Prostate gland (tissue), 2 donors: ENCODE measurements around the gene LRRN2. TPM values are rescaled to one million over a fixed set of nuclear protein-coding genes. Genes with fewer than 3 reads are reported as not detected.

Experiments used
- DNase-seq: peaks from one replicate; pipeline ENCODE4 v3.0.0-alpha.2; 2019; ENCODE audit warnings: low spot score
- H3K27ac ChIP-seq, 2 donors: fragments of 200-600 bp; sonication (generic); 2 replicates each; pipeline ENCODE4 v1.5.1; 2017 to 2019
- H3K27me3 ChIP-seq: fragments of 200-600 bp; sonication (generic); replicated peaks from 2 replicates; pipeline ENCODE4 v1.5.1; 2019; ENCODE audit not compliant: insufficient read depth
- H3K36me3 ChIP-seq, 2 donors: fragments of 200-600 bp; sonication (generic); 1 replicate in 1 of 2; 2 replicates in 1 of 2; pipeline versions ENCODE4 v1.5.1 to v1.8.1; 2017 to 2019
- H3K4me1 ChIP-seq: fragments of 200-600 bp; sonication (generic); replicated peaks from 2 replicates; pipeline ENCODE4 v1.5.1; 2019
- H3K4me3 ChIP-seq, 2 donors: fragments of 200-600 bp; sonication (generic); 2 replicates each; pipeline ENCODE4 v1.5.1; 2017 to 2019
- H3K9me3 ChIP-seq: fragments of 200-600 bp; sonication (generic); 2 replicates; pipeline ENCODE4 v1.5.1; 2017
- POLR2A ChIP-seq: fragments of 450-650 bp; IDR thresholded peaks from one replicate; pipeline ENCODE4 v1.6.1; 2016; ENCODE audit warnings: antibody characterized with exemption, mild to moderate bottlenecking
- POLR2AphosphoS5 ChIP-seq: sonication (generic); formaldehyde crosslinking; IDR thresholded peaks from one replicate; pipeline ENCODE4 v1.6.1; 2017; ENCODE audit warnings: antibody characterized with exemption
- WGBS: methylation state at CpG from one replicate; pipeline ENCODE4 v1.1.5; 2018; 5-methylcytosine and 5-hydroxymethylcytosine counted together
- intact Hi-C: fragments of 100-400 bp; cut with DNase I; formaldehyde crosslinking; loops from one replicate; pipeline ENCODE4 v1.14.2; 2022
- total RNA-seq, 2 donors: library from RNA; depleted of rRNA; stranded (reverse); fragments of >200 nt; gene quantifications; one replicate each; pipeline ENCODE4 v1.1.0, GENCODE V29; 2016
- TF ChIP-seq, protein P1 (sequence below), 4 experiments: fragments of 200-600 bp in 2 of 4; fragments of 450-650 bp in 2 of 4; sonication (generic) in 2 of 4; IDR thresholded peaks; 1 replicate in 3 of 4; 2 replicates in 1 of 4; pipeline ENCODE4 v1.5.1; 2016 to 2019; ENCODE audit warnings: antibody characterized with exemption in 4 of 4, mild to moderate bottlenecking in 2 of 4, moderate library complexity in 2 of 4

LRRN2 gene
- total RNA-seq, 2 donors from 2014 or later = 0.55 to 15.3 TPM

DNA sequence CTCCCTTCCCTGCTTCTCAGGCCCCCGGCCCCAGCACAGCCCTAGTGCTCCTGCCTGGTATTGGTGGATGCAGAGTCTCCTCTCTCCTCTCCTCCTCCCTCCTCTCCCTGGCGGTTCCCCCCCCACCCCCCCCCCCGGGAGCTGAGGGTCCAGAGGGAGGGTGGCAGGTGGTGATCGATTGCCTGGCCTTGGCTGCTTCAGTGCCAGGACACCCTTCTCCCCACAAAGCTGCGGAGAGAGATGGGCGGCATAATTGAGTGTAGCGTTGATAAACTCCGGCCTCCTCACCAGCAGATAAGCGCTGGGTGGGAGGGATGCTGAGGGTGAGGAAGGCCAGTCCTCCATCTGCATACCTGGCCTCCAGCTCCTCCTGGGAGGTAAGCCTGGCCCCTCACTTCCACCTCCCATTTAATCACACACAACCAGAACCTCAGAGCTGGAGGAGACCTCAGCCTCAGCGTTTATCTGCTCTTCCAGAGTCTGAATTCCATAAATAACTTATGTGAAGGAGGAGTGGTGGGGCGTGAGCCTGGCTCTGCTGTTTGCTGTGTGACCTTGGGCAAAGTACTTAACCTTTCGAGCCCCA is 60.8 kb downstream of the LRRN2 start:
- DNase-seq = no peak
- TF ChIP-seq POLR2AphosphoS5 (no peak), POLR2A (no peak)
- TF ChIP-seq, protein P1, sequence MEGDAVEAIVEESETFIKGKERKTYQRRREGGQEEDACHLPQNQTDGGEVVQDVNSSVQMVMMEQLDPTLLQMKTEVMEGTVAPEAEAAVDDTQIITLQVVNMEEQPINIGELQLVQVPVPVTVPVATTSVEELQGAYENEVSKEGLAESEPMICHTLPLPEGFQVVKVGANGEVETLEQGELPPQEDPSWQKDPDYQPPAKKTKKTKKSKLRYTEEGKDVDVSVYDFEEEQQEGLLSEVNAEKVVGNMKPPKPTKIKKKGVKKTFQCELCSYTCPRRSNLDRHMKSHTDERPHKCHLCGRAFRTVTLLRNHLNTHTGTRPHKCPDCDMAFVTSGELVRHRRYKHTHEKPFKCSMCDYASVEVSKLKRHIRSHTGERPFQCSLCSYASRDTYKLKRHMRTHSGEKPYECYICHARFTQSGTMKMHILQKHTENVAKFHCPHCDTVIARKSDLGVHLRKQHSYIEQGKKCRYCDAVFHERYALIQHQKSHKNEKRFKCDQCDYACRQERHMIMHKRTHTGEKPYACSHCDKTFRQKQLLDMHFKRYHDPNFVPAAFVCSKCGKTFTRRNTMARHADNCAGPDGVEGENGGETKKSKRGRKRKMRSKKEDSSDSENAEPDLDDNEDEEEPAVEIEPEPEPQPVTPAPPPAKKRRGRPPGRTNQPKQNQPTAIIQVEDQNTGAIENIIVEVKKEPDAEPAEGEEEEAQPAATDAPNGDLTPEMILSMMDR (IDR thresholded peaks at IDR 0.05) = no peak
- Histone ChIP-seq H3K4me1 (no peaks in the 10 kb centered on the region), H3K27me3 (no peaks in the 10 kb centered on the region), H3K27ac (no peak overlapping the region), H3K36me3 (no peaks in the 10 kb centered on the region), H3K9me3 (no peaks in the 10 kb centered on the region), H3K4me3 (no peak overlapping the region)
- intact Hi-C loops = no loop called here
- 66% methylated on average over 11 of the region's 12 CpGs for WGBS

DNA sequence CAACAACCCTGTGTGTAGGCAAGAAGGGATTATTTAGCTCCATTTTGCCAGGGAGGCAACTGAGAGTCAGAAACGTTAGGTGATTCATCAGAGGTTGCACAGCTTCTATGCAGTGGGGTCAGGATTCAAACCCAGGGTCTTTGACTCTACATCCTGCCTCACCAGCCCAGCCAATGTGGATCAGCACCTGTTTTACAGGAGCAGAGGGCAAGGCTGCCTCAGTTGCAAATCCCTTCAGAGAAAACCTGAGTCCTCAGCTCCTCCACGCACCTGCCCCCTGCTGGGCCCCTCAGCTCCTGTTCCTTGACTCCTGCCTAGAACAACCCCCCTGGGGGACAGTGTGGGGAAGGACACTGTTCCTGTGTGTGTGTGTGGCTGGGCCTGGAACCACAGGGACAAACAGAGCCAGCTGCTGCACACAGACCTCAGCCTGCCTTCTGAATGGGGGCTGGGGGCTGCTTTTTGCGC is 61.6 kb downstream of the LRRN2 start:
- H3K27ac ChIP-seq = no peak overlapping the region
- H3K4me1 ChIP-seq = no peaks in the 10 kb centered on the region
- WGBS = 72% methylated on average over 3 of the region's 3 CpGs
- no peak for DNase-seq
- no peaks in the 10 kb centered on the region for H3K9me3 ChIP-seq
- H3K27me3 ChIP-seq = no peaks in the 10 kb centered on the region
- intact Hi-C loops = no loop called here
- no peaks in the 10 kb centered on the region for H3K36me3 ChIP-seq
- no peak for TF ChIP-seq POLR2AphosphoS5
- no peak for TF ChIP-seq POLR2A
- TF ChIP-seq, protein P1 (IDR thresholded peaks at IDR 0.05) = no peak
- H3K4me3 ChIP-seq = no peak overlapping the region

DNA sequence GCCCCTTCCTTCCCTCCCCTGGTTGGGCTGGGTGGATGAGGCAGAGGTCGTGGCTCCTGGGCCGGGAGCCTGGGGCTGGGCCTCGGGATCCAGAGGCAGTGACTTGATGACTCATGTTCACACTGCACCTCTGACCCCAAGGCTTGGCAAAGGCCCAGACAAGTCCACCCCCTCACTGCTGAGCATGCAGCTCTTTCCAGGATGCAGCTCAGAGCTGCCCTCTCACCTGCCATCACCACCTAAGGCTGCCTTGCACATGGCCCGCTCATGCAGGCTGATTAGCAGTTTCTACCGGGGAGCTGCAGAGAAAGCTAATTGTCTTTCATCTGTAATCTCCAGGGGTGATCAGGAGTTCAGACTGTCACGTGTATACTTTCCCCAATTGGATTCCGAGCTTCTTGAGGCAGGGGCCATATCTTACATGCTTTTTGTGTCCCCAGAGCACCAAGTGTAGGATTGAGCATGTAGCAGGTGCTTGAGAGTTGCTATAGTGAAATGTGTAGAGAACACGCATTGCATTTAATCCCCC is 62.1 kb downstream of the LRRN2 start:
- Histone ChIP-seq H3K4me1 (no peaks in the 10 kb centered on the region), H3K4me3 (no peak overlapping the region), H3K27me3 (no peaks in the 10 kb centered on the region), H3K27ac (no peak overlapping the region), H3K36me3 (no peaks in the 10 kb centered on the region), H3K9me3 (no peaks in the 10 kb centered on the region)
- intact Hi-C loops = no loop called here
- DNase-seq = no peak
- TF ChIP-seq, protein P1 (IDR thresholded peaks at IDR 0.05) = no peak
- no peak for TF ChIP-seq POLR2AphosphoS5
- TF ChIP-seq POLR2A = no peak
- 66% methylated on average over 7 of the region's 8 CpGs for WGBS

DNA sequence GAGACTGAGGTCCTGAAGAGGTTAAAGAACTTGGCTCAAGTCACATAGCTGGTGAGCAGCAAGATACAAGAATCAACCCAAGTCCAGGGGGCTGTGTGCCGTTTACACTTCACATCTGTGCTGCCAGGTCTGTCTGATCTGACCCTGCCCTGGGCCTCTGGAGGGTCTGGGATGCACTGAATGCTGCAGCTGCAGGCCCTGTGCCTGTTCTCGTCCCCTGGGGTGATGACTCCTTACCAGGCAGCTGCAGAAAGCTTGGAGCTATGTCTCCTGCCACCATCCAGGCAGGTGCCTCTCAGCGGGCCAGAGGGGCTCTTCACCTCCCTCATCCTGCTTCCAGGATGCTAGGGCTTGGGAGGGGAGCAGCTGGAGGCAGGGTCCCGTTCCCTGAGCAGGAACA is 63.5 kb downstream of the LRRN2 start:
- Histone ChIP-seq H3K4me1 (no peaks in the 10 kb centered on the region), H3K4me3 (no peak overlapping the region), H3K9me3 (no peaks in the 10 kb centered on the region), H3K36me3 (no peaks in the 10 kb centered on the region), H3K27me3 (no peaks in the 10 kb centered on the region), H3K27ac (no peak overlapping the region)
- intact Hi-C loops = no loop called here
- WGBS = 79% methylated on average over 4 of the region's 4 CpGs
- no peak for DNase-seq
- TF ChIP-seq, protein P1 (IDR thresholded peaks at IDR 0.05) = no peak
- TF ChIP-seq POLR2A (no peak), POLR2AphosphoS5 (no peak)

DNA sequence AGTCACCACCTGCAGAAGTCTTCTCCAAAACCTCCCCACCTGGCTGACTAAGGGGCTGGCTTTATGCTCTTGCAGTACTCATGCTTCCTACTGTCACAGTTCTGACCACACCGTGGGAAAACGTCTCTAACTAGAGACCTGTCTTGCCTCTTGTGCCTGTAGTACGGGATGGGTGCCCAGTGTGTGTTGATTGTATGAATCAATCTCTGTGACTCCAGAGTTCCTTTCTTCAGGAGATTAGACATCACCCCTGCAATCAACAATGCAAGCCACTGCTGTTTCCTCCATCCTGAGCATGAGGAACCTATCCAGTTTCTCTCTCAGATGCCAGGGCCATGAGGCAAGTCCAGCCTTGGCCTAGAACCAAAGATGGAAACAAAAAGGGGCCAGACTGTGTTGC is 64.1 kb downstream of the LRRN2 start:
- no peaks in the 10 kb centered on the region for H3K36me3 ChIP-seq
- TF ChIP-seq, protein P1 (IDR thresholded peaks at IDR 0.05) = no peak
- TF ChIP-seq POLR2AphosphoS5 (no peak), POLR2A (no peak)
- no peak overlapping the region for H3K27ac ChIP-seq
- WGBS = 61% methylated on average over 3 of the region's 3 CpGs
- no peaks in the 10 kb centered on the region for H3K27me3 ChIP-seq
- no peak overlapping the region for H3K4me3 ChIP-seq
- H3K9me3 ChIP-seq = no peaks in the 10 kb centered on the region
- no peak for DNase-seq
- no peaks in the 10 kb centered on the region for H3K4me1 ChIP-seq
- intact Hi-C loops = no loop called here
